ENCODE results near the gene ZNF217.
"Not testable (repeated sequence)": the region's sequence is repeated elsewhere in the genome, so short reads cannot be mapped to it uniquely, and the experiment has no call there.

The ZNF217 gene

GRCh38 chr20:53593466-53594007, at the start of gene ZNF217:
Gene ZNF217 (minus strand): TSS chr20:53593839. CDS start chr20:53582826, 11,013 bp downstream.
- in situ Hi-C loops (cut with MboI; ENCODE audit: low sequenced_read_pairs) = loop anchor here (25.0 kb wide), 1 partner anchor 319 kb away; no protein-coding TSS in a partner anchor

- in situ Hi-C loops (cut with MboI; ENCODE audit: low sequenced_read_pairs) = no loop called here
Measured at GRCh38 chr20:53643031-53643832, 49.6 kb upstream of the ZNF217 start.

GRCh38 chr20:53642196-53643030, 48.8 kb upstream of the ZNF217 start:
- in situ Hi-C loops (cut with MboI; ENCODE audit: low sequenced_read_pairs) = no loop called here

GRCh38 chr20:53639647-53640440, 46.2 kb upstream of the ZNF217 start:
- in situ Hi-C loops (cut with MboI; ENCODE audit: low sequenced_read_pairs) = no loop called here

GRCh38 chr20:53639128-53639527, 45.5 kb upstream of the ZNF217 start:
- in situ Hi-C loops (cut with MboI; ENCODE audit: low sequenced_read_pairs) = no loop called here

- in situ Hi-C loops (cut with MboI; ENCODE audit: low sequenced_read_pairs) = not testable (repeated sequence)
Measured at GRCh38 chr20:53637310-53637709, 43.7 kb upstream of the ZNF217 start.

GRCh38 chr20:53636540-53637097, 43.0 kb upstream of the ZNF217 start:
- in situ Hi-C loops (cut with MboI; ENCODE audit: low sequenced_read_pairs) = no loop called here

GRCh38 chr20:53635221-53635620, 41.6 kb upstream of the ZNF217 start:
- in situ Hi-C loops (cut with MboI; ENCODE audit: low sequenced_read_pairs) = no loop called here

GRCh38 chr20:53631909-53632662, 38.4 kb upstream of the ZNF217 start:
- in situ Hi-C loops (cut with MboI; ENCODE audit: low sequenced_read_pairs) = no loop called here

GRCh38 chr20:53629436-53629835, 35.8 kb upstream of the ZNF217 start:
- in situ Hi-C loops (cut with MboI; ENCODE audit: low sequenced_read_pairs) = no loop called here

GRCh38 chr20:53628758-53629157, 35.1 kb upstream of the ZNF217 start:
- in situ Hi-C loops (cut with MboI; ENCODE audit: low sequenced_read_pairs) = not testable (repeated sequence)

GRCh38 chr20:53628076-53628475, 34.4 kb upstream of the ZNF217 start:
- in situ Hi-C loops (cut with MboI; ENCODE audit: low sequenced_read_pairs) = no loop called here

- in situ Hi-C loops (cut with MboI; ENCODE audit: low sequenced_read_pairs) = not testable (repeated sequence)
Measured at GRCh38 chr20:53627001-53627400, 33.4 kb upstream of the ZNF217 start.

- in situ Hi-C loops (cut with MboI; ENCODE audit: low sequenced_read_pairs) = no loop called here
Measured at GRCh38 chr20:53626584-53626983, 32.9 kb upstream of the ZNF217 start.

- in situ Hi-C loops (cut with MboI; ENCODE audit: low sequenced_read_pairs) = no loop called here
Measured at GRCh38 chr20:53625311-53626129, 31.9 kb upstream of the ZNF217 start.

GRCh38 chr20:53624927-53625250, 31.2 kb upstream of the ZNF217 start:
- in situ Hi-C loops (cut with MboI; ENCODE audit: low sequenced_read_pairs) = not testable (repeated sequence)

GRCh38 chr20:53623454-53624211, 30.0 kb upstream of the ZNF217 start:
- in situ Hi-C loops (cut with MboI; ENCODE audit: low sequenced_read_pairs) = no loop called here

- in situ Hi-C loops (cut with MboI; ENCODE audit: low sequenced_read_pairs) = no loop called here
Measured at GRCh38 chr20:53623134-53623453, 29.5 kb upstream of the ZNF217 start.
